Superior temporal gyrus (tissue), 1 donor: ENCODE measurements around the gene DCDC1.
A peak's percentile ranks its signal among the peaks of the same experiment; 100 is the strongest.

Experiments
- DNase-seq: peaks from one replicate; pipeline ENCODE4 v3.0.0-alpha.2; 2016; ENCODE audit errors: extremely low spot score

DCDC1 gene, protein sequence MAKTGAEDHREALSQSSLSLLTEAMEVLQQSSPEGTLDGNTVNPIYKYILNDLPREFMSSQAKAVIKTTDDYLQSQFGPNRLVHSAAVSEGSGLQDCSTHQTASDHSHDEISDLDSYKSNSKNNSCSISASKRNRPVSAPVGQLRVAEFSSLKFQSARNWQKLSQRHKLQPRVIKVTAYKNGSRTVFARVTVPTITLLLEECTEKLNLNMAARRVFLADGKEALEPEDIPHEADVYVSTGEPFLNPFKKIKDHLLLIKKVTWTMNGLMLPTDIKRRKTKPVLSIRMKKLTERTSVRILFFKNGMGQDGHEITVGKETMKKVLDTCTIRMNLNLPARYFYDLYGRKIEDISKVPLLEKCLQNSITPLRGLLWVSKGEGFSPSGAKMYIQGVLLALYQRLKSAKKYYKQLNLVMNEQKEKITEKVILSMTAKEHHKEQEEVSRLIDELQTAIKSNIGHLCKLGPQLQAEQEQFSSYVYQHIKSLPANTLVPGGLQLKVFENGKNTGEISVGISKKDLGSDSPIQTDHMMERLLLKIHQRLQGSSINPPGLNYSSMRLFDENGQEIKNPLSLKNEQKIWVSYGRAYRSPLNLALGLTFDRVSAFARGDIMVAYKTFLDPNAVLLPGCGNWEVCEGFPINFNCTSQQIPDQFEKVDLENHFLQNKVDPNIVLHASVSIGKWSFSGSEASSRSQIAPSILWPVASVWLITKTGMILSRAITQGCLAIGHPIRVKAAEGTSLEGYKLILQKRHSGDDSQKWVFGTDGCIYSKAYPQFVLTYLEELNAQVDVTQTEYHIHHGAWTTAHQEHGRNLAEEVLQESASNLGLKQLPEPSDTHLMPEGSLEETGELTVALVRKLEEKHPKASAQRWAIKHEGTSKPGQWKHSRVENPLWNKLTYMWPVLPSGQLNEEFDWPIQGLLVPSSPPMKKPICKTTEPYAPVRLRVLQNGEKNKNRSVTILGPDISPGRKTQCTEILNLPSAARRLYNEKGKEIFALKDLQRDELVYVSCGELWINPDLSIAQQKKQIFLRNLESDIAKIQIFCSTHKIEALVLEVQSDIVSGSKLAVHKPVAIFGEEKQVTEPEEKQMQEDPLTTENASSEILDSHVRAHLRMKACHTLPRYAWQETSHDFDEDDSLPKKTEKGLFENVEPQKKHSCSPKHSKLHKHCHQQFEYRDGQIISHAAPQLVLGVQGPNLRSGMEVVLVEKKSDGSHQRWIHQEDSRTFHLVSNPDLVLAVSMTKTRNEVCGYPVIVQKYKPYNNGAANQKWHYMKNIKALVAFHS (N-terminal part only)

GRCh38 chr11:31369348-31370329, at the start of gene DCDC1, which contains the start of gene DNAJC24:
DCDC1 (minus strand) TSS chr11:31369739; CDS start chr11:31328280, 41,459 bp downstream.
DNAJC24 (plus strand) TSS chr11:31369860; CDS start chr11:31370749, 889 bp downstream.
- peak; percentile 96 for DNase-seq

GRCh38 chr11:31419138-31419537, 49.6 kb upstream of the DCDC1 start:
- DNase-seq, result no peak

- DNase-seq, result no peak
These were observed 48.3 kb upstream of the DCDC1 start for GRCh38 chr11:31417816-31418215.

- DNase-seq, result no peak
These were observed 47.8 kb upstream of the DCDC1 start for GRCh38 chr11:31417357-31417756.

DNA sequence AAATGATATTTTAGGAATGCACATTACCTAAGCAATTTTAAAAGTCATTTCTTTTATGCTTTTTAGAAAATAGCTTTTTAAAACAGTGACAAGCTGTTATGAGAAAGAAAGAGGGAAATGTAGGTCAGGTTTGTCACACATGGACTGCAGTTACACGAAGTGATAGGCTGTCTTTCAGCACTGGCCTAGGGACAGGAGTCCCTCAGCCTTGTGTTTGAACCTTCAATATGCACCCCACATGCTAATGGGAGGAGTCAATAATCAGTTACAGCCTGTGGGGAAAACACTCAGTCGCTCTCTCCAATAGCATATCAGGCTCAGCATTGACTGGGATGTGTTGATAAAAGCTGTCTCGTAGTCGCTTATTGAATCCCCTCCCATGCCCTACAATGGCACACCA, 45.9 kb upstream of the DCDC1 start:
- DNase-seq, result no peak

DNA sequence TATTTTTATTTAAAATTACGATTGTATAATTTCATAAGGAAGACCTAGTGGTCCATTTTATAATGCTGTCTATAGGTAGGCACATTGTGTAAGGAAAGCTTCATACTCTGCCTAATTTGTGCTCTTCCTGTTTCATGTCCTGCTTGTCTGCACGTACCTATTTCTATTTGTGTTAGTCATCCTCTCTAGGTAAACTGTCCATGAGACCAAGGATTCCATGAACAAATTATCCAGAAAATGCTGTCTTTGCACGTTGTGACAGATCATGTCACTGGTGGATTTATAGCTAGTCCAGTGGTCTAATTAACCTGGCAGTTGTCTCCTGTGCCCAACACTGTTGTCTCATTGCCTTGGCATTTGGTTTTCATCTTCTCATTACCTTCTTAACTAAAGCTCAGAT, 44.8 kb upstream of the DCDC1 start:
- no peak for DNase-seq

DNA sequence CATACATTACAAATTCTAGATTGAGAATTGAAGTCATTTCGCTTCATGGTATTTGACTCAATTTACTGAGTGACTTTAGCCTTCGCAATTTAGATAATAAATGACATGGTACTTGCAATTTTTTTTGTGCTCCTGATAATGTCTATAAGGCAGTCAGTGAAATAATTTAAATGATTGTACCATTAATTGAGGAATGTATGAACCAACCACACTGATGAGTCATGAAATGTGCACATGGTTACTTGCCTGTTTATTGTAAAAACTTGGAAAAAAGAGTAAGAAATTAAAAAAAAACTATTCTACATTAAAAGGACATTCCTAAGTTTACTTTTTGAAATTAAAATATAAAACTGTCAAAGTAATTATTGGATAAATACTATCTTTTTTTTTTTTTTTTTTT, 43.4 kb upstream of the DCDC1 start:
- DNase-seq, result no peak

DNA sequence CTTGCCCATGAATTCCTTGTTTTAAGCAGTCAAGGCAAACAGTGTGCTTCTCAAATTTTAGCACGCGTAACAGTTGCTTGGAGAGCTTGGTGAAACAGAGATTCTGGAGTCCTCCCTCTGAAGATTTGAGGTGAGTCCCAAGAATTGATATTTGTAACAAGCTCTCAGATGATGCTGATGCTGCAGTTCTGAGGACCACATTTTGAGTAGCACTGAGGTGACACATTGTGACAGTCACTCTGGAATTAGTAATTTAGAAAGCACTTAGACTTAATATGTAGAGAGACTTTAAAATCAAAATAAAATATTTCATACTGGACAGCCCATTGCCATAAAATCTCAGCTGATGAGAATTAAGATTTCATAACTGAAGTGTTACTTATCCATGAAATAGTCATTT, 38.7 kb upstream of the DCDC1 start:
- DNase-seq, result no peak

GRCh38 chr11:31404614-31405013, 35.1 kb upstream of the DCDC1 start:
- DNase-seq, result no peak

- DNase-seq, result peak; percentile 77
These were observed 27.8 kb upstream of the DCDC1 start for GRCh38 chr11:31397239-31397834.

- no peak for DNase-seq
These were observed 17.8 kb upstream of the DCDC1 start for GRCh38 chr11:31387379-31387778.

- no peak for DNase-seq
These were observed 13.6 kb upstream of the DCDC1 start for GRCh38 chr11:31383116-31383515.

- DNase-seq, result no peak
These were observed 6.3 kb upstream of the DCDC1 start for GRCh38 chr11:31375879-31376278.

DNA sequence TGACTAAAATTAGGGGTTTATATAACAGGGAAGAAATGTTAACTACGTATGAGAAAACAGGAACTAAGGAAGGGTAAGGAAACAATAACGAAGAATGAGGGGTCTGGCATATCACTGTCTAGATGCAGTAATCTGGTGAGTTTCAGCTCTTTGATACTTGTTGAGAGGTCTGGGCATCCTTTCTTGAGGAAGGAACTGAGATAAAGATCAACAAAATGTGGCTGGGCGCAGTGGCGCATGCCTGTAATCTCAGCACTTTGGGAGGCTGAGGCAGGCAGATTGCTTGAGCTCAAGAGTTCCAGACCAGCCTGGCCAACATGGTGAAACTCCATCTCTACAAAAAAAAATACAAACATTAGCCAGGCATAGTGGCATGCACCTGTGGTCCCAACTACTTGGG, 2.7 kb downstream of the DCDC1 start:
- no peak for DNase-seq

DNA sequence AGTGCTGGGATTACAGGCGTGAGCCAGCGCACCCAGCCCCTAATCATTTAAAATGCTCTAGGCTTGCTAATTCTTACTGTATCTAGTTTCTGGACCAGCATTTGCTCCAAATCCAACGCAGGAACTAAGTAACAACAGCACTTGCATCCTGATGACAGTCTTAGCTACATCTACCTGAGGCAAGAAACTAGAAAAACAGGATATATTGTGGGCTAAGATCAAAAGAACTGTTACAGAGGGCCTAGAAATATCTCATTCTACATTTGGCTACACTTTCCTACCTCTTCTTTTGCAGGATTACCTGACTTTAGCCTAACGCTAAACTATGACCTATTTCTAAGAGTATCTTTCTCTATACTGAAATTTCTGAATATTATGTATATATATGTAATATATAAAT, 7.8 kb downstream of the DCDC1 start:
- DNase-seq, result no peak

DNA sequence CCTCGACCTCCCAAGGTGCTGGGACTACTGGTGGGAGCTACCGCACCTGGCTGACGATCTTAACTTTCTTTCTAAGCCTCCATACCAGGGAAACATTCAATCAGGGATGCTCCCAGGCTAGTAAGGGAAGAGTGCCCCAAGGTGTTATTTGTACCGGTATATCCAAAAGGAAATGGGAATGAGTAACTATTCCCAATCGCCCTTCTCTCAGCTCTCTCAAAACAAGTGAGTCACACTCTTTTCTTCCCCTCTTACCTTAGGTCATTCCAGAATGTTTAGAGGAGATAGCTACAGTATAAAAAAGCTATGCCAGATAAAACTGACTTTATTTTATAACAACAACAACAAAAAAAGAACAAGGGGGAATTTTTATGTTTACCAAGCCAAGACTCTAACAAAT, 13.7 kb downstream of the DCDC1 start:
- DNase-seq, result no peak

- DNase-seq, result peak; percentile 1
These were observed 14.4 kb downstream of the DCDC1 start for GRCh38 chr11:31355131-31355530.

DNA sequence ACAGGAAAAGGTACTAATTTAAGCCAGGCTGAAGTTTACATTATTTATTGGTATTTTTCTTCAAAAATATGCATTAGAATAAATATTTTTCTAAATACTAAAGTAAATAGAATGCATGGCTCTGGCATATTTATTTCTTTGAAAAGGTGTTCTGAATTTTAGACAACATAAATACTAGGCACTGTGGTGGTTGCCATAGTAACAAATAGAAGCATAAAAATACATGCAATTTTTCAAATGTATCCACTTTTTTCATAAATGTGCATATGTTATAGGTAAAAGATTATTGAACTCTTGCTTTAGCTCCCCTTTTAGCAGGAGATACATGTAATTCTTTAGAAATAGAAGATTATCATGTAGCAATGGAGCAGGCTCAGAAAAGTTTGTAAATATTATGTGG, 18.4 kb downstream of the DCDC1 start:
- DNase-seq, result no peak

GRCh38 chr11:31340903-31341572, 28.5 kb downstream of the DCDC1 start:
- DNase-seq, result no peak

DNA sequence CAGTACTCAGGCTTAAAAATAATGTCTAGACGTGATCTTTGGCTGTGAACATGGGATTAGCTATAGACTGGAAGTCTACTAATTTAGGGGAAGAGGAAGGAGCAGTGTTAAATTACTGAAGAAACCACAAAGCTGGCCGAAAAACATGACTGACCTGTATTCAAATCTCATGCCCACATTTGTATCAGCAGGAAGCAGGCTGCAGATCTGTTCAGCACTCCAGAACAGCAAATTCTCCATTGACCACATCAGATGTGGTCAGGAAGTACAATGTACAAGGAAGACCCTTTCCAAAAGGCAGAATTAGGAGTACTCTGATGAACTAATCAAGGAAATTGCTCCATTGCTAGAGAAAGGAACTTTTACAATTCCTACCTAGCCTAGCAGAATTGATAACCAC, 31.7 kb downstream of the DCDC1 start:
- no peak for DNase-seq
